Suprapubic skin (tissue), 3 donors: ENCODE measurements around the gene OR7G1.
"Not testable (repeated sequence)": the region's sequence is repeated elsewhere in the genome, so short reads cannot be mapped to it uniquely, and the experiment has no call there.

Source experiments
- POLR2A ChIP-seq, 2 donors: fragments of 450-650 bp; IDR thresholded peaks; one replicate each; pipeline ENCODE4 v1.6.1; 2017; ENCODE audit warnings: antibody characterized with exemption in 2 of 2, mild to moderate bottlenecking in 2 of 2, moderate library complexity in 2 of 2
- TF ChIP-seq, protein P1 (sequence below), 2 donors: fragments of 200-600 bp in 1 of 2; fragments of 450-650 bp in 1 of 2; sonication (generic) in 1 of 2; IDR thresholded peaks; one replicate each; pipeline ENCODE4 v1.5.1; 2016 to 2019; ENCODE audit warnings: antibody characterized with exemption in 2 of 2, mild to moderate bottlenecking in 1 of 2, moderate library complexity in 1 of 2

DNA sequence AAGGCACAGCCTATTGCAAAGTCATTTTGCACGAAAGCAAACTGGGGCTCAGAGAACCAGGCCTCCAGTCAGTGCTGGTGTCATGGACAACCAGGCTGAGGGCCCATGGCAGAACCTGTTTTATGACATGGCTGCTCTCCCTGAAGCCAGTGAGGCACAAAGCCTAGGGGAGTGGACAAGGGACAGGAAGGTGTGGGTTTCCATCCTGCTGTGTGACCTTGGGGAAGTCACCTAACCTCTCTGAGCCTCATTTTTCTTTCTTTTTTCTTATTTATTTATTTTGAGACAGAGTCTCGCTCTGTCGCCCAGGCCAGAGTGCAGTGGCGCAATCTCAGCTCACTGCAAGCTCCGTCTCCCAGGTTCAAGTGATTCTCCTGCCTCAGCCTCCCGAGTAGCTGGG, 43.8 kb downstream of the OR7G1 start:
- TF ChIP-seq, protein P1, sequence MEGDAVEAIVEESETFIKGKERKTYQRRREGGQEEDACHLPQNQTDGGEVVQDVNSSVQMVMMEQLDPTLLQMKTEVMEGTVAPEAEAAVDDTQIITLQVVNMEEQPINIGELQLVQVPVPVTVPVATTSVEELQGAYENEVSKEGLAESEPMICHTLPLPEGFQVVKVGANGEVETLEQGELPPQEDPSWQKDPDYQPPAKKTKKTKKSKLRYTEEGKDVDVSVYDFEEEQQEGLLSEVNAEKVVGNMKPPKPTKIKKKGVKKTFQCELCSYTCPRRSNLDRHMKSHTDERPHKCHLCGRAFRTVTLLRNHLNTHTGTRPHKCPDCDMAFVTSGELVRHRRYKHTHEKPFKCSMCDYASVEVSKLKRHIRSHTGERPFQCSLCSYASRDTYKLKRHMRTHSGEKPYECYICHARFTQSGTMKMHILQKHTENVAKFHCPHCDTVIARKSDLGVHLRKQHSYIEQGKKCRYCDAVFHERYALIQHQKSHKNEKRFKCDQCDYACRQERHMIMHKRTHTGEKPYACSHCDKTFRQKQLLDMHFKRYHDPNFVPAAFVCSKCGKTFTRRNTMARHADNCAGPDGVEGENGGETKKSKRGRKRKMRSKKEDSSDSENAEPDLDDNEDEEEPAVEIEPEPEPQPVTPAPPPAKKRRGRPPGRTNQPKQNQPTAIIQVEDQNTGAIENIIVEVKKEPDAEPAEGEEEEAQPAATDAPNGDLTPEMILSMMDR (IDR thresholded peaks at IDR 0.05), result not testable (repeated sequence)
- not testable (repeated sequence) for TF ChIP-seq POLR2A (IDR thresholded peaks at IDR 0.05)
